SU-DHL-6 (cell line): Measurements from ENCODE around the gene ENPP5.

Source experiments
- H2AFZ ChIP-seq: fragments of 200-600 bp; sonication (generic); 2 replicates; pipeline ENCODE4 v1.6.1; 2014; ENCODE audit warnings: low read depth, mild to moderate bottlenecking, moderate library complexity, mixed read lengths, antibody characterized with exemption, low read length; ENCODE audit not compliant: severe bottlenecking
- H3F3A ChIP-seq: fragments of 200-600 bp; shearing (Covaris generic); 2 replicates; pipeline ENCODE4 v1.6.0; 2016; ENCODE audit warnings: antibody characterized with exemption, mild to moderate bottlenecking; ENCODE audit not compliant: insufficient read depth
- H3K27ac ChIP-seq: fragments of 200-600 bp; sonication (generic); 2 replicates; pipeline ENCODE4 v1.5.1; 2016; ENCODE audit warnings: low read depth, mild to moderate bottlenecking, low read length, moderate library complexity, mixed read lengths
- H3K27me3 ChIP-seq: fragments of 200-600 bp; sonication (generic), shearing (Covaris generic); 2 replicates; pipeline ENCODE4 v1.6.0; 2014; ENCODE audit warnings: mild to moderate bottlenecking, low read length
- H3K36me3 ChIP-seq: fragments of 200-600 bp; sonication (generic); 2 replicates; pipeline ENCODE4 v1.6.1; 2014; ENCODE audit warnings: mild to moderate bottlenecking, low read length, mixed read lengths
- H3K4me2 ChIP-seq: fragments of 300-600, 200-600 bp; shearing (Covaris generic), sonication (generic); 2 replicates; pipeline ENCODE4 v1.6.0; 2014; ENCODE audit warnings: low read length, low read depth, mild to moderate bottlenecking; ENCODE audit not compliant: poor library complexity, severe bottlenecking
- H3K4me3 ChIP-seq: fragments of 200-600 bp; sonication (generic); 2 replicates; pipeline ENCODE4 v1.5.1; 2014; ENCODE audit warnings: antibody characterized with exemption, low read length, mild to moderate bottlenecking, mixed read lengths; ENCODE audit not compliant: insufficient read depth, poor library complexity, severe bottlenecking
- H3K79me2 ChIP-seq: fragments of 200-600 bp; sonication (generic); 2 replicates; pipeline ENCODE4 v1.6.1; 2014; ENCODE audit warnings: mild to moderate bottlenecking, low read length, moderate library complexity; ENCODE audit not compliant: insufficient read depth
- H3K9ac ChIP-seq: fragments of 200-600 bp; sonication (generic); 2 replicates; pipeline ENCODE4 v1.7.0; 2014; ENCODE audit warnings: mild to moderate bottlenecking, low read length
- H3K9me2 ChIP-seq: fragments of 200-600 bp; sonication (generic); replicated peaks from 2 replicates; pipeline ENCODE4 v1.6.1; 2014; ENCODE audit warnings: low read length; ENCODE audit not compliant: insufficient read depth
- H3K9me3 ChIP-seq: fragments of 200-600 bp; sonication (generic); 2 replicates; pipeline ENCODE4 v1.6.1; 2014; ENCODE audit warnings: low read length, mixed read lengths; ENCODE audit not compliant: insufficient read depth
- H4K20me1 ChIP-seq: fragments of 200-600 bp; sonication (generic); 2 replicates; pipeline ENCODE4 v1.6.1; 2014; ENCODE audit warnings: low read depth, mild to moderate bottlenecking, antibody characterized with exemption, low read length, moderate library complexity, mixed read lengths
- CTCF ChIP-seq: fragments of 200-600 bp; sonication (generic); IDR thresholded peaks from one replicate; pipeline ENCODE4 v1.5.1; 2017; ENCODE audit warnings: antibody characterized with exemption, mild to moderate bottlenecking, low read length, moderate library complexity; ENCODE audit not compliant: insufficient read depth, poor library complexity, severe bottlenecking
- EZH2phosphoT487 ChIP-seq: fragments of 200-600 bp; sonication (generic), shearing (Covaris generic); conservative IDR thresholded peaks from 2 replicates; pipeline ENCODE4 v1.6.1; 2018; ENCODE audit warnings: mild to moderate bottlenecking, antibody characterized with exemption, low read length, moderate library complexity, mixed read lengths

Gene ENPP5

GRCh38 chr6:46144270-46144669 is 26.5 kb downstream of the ENPP5 start:
- peaks cover 34% of the 10 kb centered on the region for H3K36me3 ChIP-seq
- H3K9ac ChIP-seq = no peak overlapping the region
- peaks cover 6% of the 10 kb centered on the region; the same call in 1 of the 2 replicates for H3F3A ChIP-seq
- H3K9me3 ChIP-seq = no peaks in the 10 kb centered on the region
- H3K9me2 ChIP-seq = no peaks in the 10 kb centered on the region
- H3K27ac ChIP-seq = no peak overlapping the region
- TF ChIP-seq CTCF (no peak), EZH2phosphoT487 (no peak)
- no peak overlapping the region for H3K4me3 ChIP-seq
- H3K79me2 ChIP-seq = peaks cover 22% of the 10 kb centered on the region
- H3K4me2 ChIP-seq = no peak overlapping the region
- no peak overlapping the region for H2AFZ ChIP-seq
- peaks cover 19% of the 10 kb centered on the region for H4K20me1 ChIP-seq
- H3K27me3 ChIP-seq = no peaks in the 10 kb centered on the region

GRCh38 chr6:46138281-46138680 is 32.5 kb downstream of the ENPP5 start:
- Histone ChIP-seq H3K27me3 (no peaks in the 10 kb centered on the region), H2AFZ (no peak overlapping the region), H3K9me3 (no peaks in the 10 kb centered on the region), H3K9me2 (no peaks in the 10 kb centered on the region), H3K4me3 (no peak overlapping the region), H3K27ac (no peak overlapping the region), H3K36me3 (peaks cover 16% of the 10 kb centered on the region), H3K79me2 (peaks cover 82% of the 10 kb centered on the region), H4K20me1 (peaks cover 46% of the 10 kb centered on the region; the same call in 1 of the 2 replicates), H3K4me2 (no peak overlapping the region), H3F3A (no peaks in the 10 kb centered on the region), H3K9ac (no peak overlapping the region)
- no peak for TF ChIP-seq EZH2phosphoT487
- TF ChIP-seq CTCF = no peak

- Histone ChIP-seq H3K36me3 (peaks cover 14% of the 10 kb centered on the region), H3K27ac (no peak overlapping the region), H3F3A (no peaks in the 10 kb centered on the region), H3K9me2 (no peaks in the 10 kb centered on the region), H3K4me2 (no peak overlapping the region), H3K9ac (no peak overlapping the region), H2AFZ (no peak overlapping the region), H3K4me3 (no peak overlapping the region), H3K79me2 (peaks cover 86% of the 10 kb centered on the region), H3K27me3 (no peaks in the 10 kb centered on the region), H4K20me1 (peaks cover 47% of the 10 kb centered on the region; the same call in 1 of the 2 replicates), H3K9me3 (no peaks in the 10 kb centered on the region)
- no peak for TF ChIP-seq EZH2phosphoT487
- no peak for TF ChIP-seq CTCF
These were observed 33.4 kb downstream of the ENPP5 start for GRCh38 chr6:46137387-46137786.
